Measurements from ENCODE around the gene KMO.

DNA sequence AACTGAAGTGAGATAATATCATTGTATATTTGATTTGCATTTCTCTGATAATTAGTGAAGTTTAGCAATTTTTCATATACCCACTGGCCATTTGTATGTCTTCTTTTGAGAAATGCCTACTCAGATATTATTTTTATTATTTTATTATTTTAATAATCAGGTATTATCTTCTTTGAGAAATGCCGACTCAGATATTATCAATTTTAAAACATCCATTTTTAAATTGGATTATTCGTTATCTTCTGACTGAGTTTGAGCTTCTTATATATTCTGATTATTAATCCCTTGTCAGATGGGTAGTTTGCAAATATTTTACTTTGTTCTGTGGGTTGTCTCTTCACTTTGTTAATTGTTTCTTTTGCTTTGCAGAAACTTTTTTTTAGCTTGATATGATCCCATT, 37.7 kb downstream of the KMO start:
- no peak for TF ChIP-seq POLR2A (IDR thresholded peaks at IDR 0.05)
- TF ChIP-seq, protein P1, sequence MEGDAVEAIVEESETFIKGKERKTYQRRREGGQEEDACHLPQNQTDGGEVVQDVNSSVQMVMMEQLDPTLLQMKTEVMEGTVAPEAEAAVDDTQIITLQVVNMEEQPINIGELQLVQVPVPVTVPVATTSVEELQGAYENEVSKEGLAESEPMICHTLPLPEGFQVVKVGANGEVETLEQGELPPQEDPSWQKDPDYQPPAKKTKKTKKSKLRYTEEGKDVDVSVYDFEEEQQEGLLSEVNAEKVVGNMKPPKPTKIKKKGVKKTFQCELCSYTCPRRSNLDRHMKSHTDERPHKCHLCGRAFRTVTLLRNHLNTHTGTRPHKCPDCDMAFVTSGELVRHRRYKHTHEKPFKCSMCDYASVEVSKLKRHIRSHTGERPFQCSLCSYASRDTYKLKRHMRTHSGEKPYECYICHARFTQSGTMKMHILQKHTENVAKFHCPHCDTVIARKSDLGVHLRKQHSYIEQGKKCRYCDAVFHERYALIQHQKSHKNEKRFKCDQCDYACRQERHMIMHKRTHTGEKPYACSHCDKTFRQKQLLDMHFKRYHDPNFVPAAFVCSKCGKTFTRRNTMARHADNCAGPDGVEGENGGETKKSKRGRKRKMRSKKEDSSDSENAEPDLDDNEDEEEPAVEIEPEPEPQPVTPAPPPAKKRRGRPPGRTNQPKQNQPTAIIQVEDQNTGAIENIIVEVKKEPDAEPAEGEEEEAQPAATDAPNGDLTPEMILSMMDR (IDR thresholded peaks at IDR 0.05): no peak

Measured in uterus (tissue), 2 donors.